Ishikawa (cell line): ENCODE data around the gene PELI2.

Experiments used
- CEBPB ChIP-seq: IDR thresholded peaks from 2 replicates; pipeline ENCODE4 v1.6.1; 2012
- CREB1 ChIP-seq: IDR thresholded peaks from 2 replicates; pipeline ENCODE4 v1.6.1; 2012; ENCODE audit warnings: low read depth
- EGR1 ChIP-seq: IDR thresholded peaks from 2 replicates; pipeline ENCODE4 v1.6.1; 2012
- EP300 ChIP-seq: IDR thresholded peaks from 2 replicates; pipeline ENCODE4 v1.6.1; 2012; ENCODE audit warnings: borderline replicate concordance
- FOXM1 ChIP-seq: IDR thresholded peaks from 2 replicates; pipeline ENCODE4 v1.6.1; 2012; ENCODE audit warnings: low read depth, borderline replicate concordance
- MAX ChIP-seq: IDR thresholded peaks from 2 replicates; pipeline ENCODE4 v1.6.1; 2012
- NFIC ChIP-seq: IDR thresholded peaks from 2 replicates; pipeline ENCODE4 v1.6.1; 2012
- RAD21 ChIP-seq: IDR thresholded peaks from 2 replicates; pipeline ENCODE4 v1.6.1; 2012; ENCODE audit warnings: low read depth
- REST ChIP-seq: IDR thresholded peaks from 2 replicates; pipeline ENCODE4 v1.6.1; 2012; ENCODE audit warnings: low read depth, mild to moderate bottlenecking
- TAF1 ChIP-seq: IDR thresholded peaks from 2 replicates; pipeline ENCODE4 v1.6.1; 2012; ENCODE audit warnings: low read depth, mild to moderate bottlenecking
- TCF12 ChIP-seq: IDR thresholded peaks from 2 replicates; pipeline ENCODE4 v1.6.1; 2012; ENCODE audit warnings: low read depth
- TEAD4 ChIP-seq: IDR thresholded peaks from 2 replicates; pipeline ENCODE4 v1.6.1; 2012
- USF1 ChIP-seq: IDR thresholded peaks from 2 replicates; pipeline ENCODE4 v1.6.1; 2012
- YY1 ChIP-seq: IDR thresholded peaks from 2 replicates; pipeline ENCODE4 v1.6.1; 2012; ENCODE audit warnings: low read depth
- ZBTB7A ChIP-seq: IDR thresholded peaks from 2 replicates; pipeline ENCODE4 v1.6.1; 2012; ENCODE audit warnings: low read depth

The PELI2 gene

GRCh38 chr14:56092763-56093162, 25.4 kb upstream of the PELI2 start:
- TF ChIP-seq FOXM1 (no peak), CEBPB (no peak), YY1 (no peak), EP300 (no peak), EGR1 (no peak), TEAD4 (no peak), REST (no peak), NFIC (no peak), USF1 (no peak), CREB1 (no peak), MAX (no peak), RAD21 (no peak), TAF1 (no peak)

GRCh38 chr14:56094076-56094475, 24.1 kb upstream of the PELI2 start:
- TF ChIP-seq CEBPB (no peak), REST (no peak), USF1 (no peak), TEAD4 (no peak), TAF1 (no peak), MAX (no peak), FOXM1 (no peak), CREB1 (no peak), RAD21 (no peak), EGR1 (no peak), TCF12 (no peak), YY1 (no peak)

GRCh38 chr14:56098021-56098420, 20.2 kb upstream of the PELI2 start:
- TF ChIP-seq YY1: no peak
- TF ChIP-seq TCF12: no peak

GRCh38 chr14:56099081-56099797, 19.0 kb upstream of the PELI2 start:
- TF ChIP-seq TEAD4 (no peak), EP300 (no peak), TCF12 (no peak), TAF1 (no peak), RAD21 (no peak), ZBTB7A (no peak)

- TF ChIP-seq CREB1 (no peak), EP300 (no peak), YY1 (no peak)
Observed at GRCh38 chr14:56100556-56100955, 17.7 kb upstream of the PELI2 start.

- TF ChIP-seq TEAD4 (no peak), NFIC (no peak), USF1 (no peak), RAD21 (no peak), FOXM1 (no peak), REST (no peak), CEBPB (no peak), TAF1 (no peak), MAX (no peak), TCF12 (no peak), EP300 (no peak), YY1 (no peak), EGR1 (no peak), ZBTB7A (no peak), CREB1 (no peak)
Observed at GRCh38 chr14:56102941-56103340, 15.3 kb upstream of the PELI2 start.
